Peyer's patch (tissue), 4 donors: ENCODE measurements around the gene KRTAP10-1.

Source experiments
- POLR2A ChIP-seq, 2 donors: fragments of 450-650 bp; IDR thresholded peaks; one replicate each; pipeline ENCODE4 v1.5.1; 2017; ENCODE audit warnings: antibody characterized with exemption in 2 of 2, mild to moderate bottlenecking in 2 of 2, moderate library complexity in 2 of 2
- TF ChIP-seq, protein P1 (sequence below), 6 experiments: fragments of 450-650 bp in 4 of 6; fragments of 200-600 bp in 2 of 6; sonication (generic) in 1 of 6; IDR thresholded peaks; one replicate each; pipeline ENCODE4 v1.5.1; 2017 to 2019; ENCODE audit warnings: antibody characterized with exemption in 6 of 6, mild to moderate bottlenecking in 3 of 6, moderate library complexity in 1 of 6

DNA sequence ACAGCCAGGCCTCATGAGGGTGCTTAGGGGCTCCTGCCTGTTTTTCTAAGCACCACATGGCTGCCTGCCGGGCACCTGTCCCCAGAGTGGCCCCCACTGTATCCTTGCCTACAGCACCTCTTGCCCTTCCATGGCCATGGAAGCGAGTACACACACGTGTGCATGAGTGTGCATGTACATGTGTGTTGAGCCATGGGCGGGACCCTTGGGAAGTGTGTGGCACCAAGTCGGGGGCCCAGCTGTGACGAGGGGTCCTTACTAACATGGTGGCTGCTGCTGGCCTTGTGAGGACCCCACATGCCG is 25.8 kb downstream of the KRTAP10-1 start:
- TF ChIP-seq, protein P1, sequence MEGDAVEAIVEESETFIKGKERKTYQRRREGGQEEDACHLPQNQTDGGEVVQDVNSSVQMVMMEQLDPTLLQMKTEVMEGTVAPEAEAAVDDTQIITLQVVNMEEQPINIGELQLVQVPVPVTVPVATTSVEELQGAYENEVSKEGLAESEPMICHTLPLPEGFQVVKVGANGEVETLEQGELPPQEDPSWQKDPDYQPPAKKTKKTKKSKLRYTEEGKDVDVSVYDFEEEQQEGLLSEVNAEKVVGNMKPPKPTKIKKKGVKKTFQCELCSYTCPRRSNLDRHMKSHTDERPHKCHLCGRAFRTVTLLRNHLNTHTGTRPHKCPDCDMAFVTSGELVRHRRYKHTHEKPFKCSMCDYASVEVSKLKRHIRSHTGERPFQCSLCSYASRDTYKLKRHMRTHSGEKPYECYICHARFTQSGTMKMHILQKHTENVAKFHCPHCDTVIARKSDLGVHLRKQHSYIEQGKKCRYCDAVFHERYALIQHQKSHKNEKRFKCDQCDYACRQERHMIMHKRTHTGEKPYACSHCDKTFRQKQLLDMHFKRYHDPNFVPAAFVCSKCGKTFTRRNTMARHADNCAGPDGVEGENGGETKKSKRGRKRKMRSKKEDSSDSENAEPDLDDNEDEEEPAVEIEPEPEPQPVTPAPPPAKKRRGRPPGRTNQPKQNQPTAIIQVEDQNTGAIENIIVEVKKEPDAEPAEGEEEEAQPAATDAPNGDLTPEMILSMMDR (IDR thresholded peaks at IDR 0.05), result no peak
- no peak for TF ChIP-seq POLR2A (IDR thresholded peaks at IDR 0.05)
